Nephron progenitor cell (in vitro differentiated cells): Measurements from ENCODE around the gene SPC24.
A peak's percentile ranks its signal among the peaks of the same experiment; 100 is the strongest.

Experiments
- DNase-seq: peaks from one replicate; pipeline ENCODE4 v3.0.0; 2021
- H3K27ac Mint-ChIP-seq: 2 replicates; pipeline ENCODE4 v1.8.0; 2021; ENCODE audit warnings: mild to moderate bottlenecking, moderate library complexity, mixed read lengths
- H3K27me3 Mint-ChIP-seq: 2 replicates; pipeline ENCODE4 v1.8.0; 2021; ENCODE audit warnings: mild to moderate bottlenecking, low read depth, mixed read lengths; ENCODE audit not compliant: poor library complexity
- H3K36me3 Mint-ChIP-seq: 2 replicates; pipeline ENCODE4 v1.8.0; 2021; ENCODE audit warnings: low read depth, mixed read lengths
- H3K4me1 Mint-ChIP-seq: 2 replicates; pipeline ENCODE4 v1.8.0; 2021; ENCODE audit warnings: mixed read lengths
- H3K4me3 Mint-ChIP-seq: 2 replicates; pipeline ENCODE4 v1.8.0; 2021; ENCODE audit warnings: mild to moderate bottlenecking, moderate library complexity, mixed read lengths
- H3K9me3 Mint-ChIP-seq: 2 replicates; pipeline ENCODE4 v1.8.0; 2021; ENCODE audit warnings: mild to moderate bottlenecking, moderate library complexity, mixed read lengths
- TF ChIP-seq, protein P1 (sequence below): fragments of 200-600 bp; sonication (generic); IDR thresholded peaks from 2 replicates; pipeline ENCODE4 v1.5.0; 2021; ENCODE audit warnings: antibody characterized with exemption

Gene SPC24

DNA sequence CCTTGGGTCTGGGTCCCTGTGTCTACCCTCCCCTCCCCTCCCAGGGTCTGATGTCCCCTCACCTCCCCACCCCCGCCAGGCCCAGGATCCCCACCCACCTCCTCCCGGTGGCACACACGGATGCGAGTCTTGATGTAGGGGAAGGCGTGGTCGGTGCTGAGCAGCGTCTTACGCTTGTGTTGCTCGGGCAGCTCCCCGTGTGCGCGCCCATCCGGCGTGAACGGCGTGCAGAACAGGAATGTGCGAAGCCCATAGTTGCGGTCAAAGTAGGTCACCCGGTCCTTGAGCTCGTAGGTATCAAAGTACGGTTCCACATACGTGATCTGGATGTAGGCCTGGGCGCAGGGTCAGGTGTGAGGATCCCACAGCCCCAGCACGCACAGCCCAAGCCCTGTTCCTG, 46.2 kb upstream of the SPC24 start:
- peaks cover 9% of the 10 kb centered on the region for H3K4me1 Mint-ChIP-seq

GRCh38 chr19:11200931-11201330, 45.3 kb upstream of the SPC24 start:
- peaks cover 14% of the 10 kb centered on the region for H3K4me1 Mint-ChIP-seq

More for the DNA sequence above, 46.2 kb upstream of the SPC24 start:
- Mint-ChIP-seq H3K9me3 (no peaks in the 10 kb centered on the region), H3K4me3 (no peak overlapping the region), H3K27me3 (peaks cover 11% of the 10 kb centered on the region), H3K36me3 (peaks cover 9% of the 10 kb centered on the region), H3K27ac (no peak overlapping the region)
- TF ChIP-seq, protein P1, sequence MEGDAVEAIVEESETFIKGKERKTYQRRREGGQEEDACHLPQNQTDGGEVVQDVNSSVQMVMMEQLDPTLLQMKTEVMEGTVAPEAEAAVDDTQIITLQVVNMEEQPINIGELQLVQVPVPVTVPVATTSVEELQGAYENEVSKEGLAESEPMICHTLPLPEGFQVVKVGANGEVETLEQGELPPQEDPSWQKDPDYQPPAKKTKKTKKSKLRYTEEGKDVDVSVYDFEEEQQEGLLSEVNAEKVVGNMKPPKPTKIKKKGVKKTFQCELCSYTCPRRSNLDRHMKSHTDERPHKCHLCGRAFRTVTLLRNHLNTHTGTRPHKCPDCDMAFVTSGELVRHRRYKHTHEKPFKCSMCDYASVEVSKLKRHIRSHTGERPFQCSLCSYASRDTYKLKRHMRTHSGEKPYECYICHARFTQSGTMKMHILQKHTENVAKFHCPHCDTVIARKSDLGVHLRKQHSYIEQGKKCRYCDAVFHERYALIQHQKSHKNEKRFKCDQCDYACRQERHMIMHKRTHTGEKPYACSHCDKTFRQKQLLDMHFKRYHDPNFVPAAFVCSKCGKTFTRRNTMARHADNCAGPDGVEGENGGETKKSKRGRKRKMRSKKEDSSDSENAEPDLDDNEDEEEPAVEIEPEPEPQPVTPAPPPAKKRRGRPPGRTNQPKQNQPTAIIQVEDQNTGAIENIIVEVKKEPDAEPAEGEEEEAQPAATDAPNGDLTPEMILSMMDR = no peak
- DNase-seq = no peak

GRCh38 chr19:11200015-11200574, 44.5 kb upstream of the SPC24 start:
- Mint-ChIP-seq H3K4me3 (no peak overlapping the region), H3K9me3 (no peaks in the 10 kb centered on the region), H3K27me3 (peaks cover 11% of the 10 kb centered on the region), H3K36me3 (no peaks in the 10 kb centered on the region), H3K4me1 (peaks cover 20% of the 10 kb centered on the region), H3K27ac (no peak overlapping the region)
- TF ChIP-seq, protein P1 = no peak
- no peak for DNase-seq

More at GRCh38 chr19:11200931-11201330, 45.3 kb upstream of the SPC24 start:
- Mint-ChIP-seq H3K27ac (no peak overlapping the region), H3K4me3 (no peak overlapping the region), H3K36me3 (peaks cover 2% of the 10 kb centered on the region), H3K27me3 (peaks cover 11% of the 10 kb centered on the region), H3K9me3 (no peaks in the 10 kb centered on the region)
- TF ChIP-seq, protein P1 = no peak
- DNase-seq = no peak

DNA sequence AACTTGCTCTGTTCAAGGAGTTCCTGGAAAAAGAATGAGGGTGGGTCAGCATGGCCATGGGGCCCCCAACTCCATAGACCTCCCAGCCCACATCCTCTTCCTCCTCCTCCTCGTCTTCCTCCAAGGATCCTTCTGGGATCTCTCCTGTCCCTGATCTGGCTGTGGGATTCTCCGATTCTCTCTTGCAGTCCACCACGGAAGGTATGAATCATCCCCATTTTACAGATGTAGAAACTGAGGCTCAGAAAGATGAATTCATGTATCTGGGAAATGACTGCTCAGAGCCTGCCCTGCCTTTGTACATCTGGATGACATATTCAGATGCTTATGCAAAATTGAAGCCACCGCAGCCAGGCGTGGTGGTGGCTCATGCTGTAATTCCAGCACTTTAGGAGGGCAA, 43.9 kb upstream of the SPC24 start:
- no peaks in the 10 kb centered on the region for H3K9me3 Mint-ChIP-seq
- no peak overlapping the region for H3K4me3 Mint-ChIP-seq
- H3K4me1 Mint-ChIP-seq = peaks cover 20% of the 10 kb centered on the region
- H3K27ac Mint-ChIP-seq = no peak overlapping the region
- no peak for DNase-seq
- peaks cover 11% of the 10 kb centered on the region for H3K27me3 Mint-ChIP-seq
- TF ChIP-seq, protein P1 = no peak
- no peaks in the 10 kb centered on the region for H3K36me3 Mint-ChIP-seq

- peaks cover 11% of the 10 kb centered on the region for H3K27me3 Mint-ChIP-seq
- no peaks in the 10 kb centered on the region for H3K9me3 Mint-ChIP-seq
- H3K27ac Mint-ChIP-seq = no peak overlapping the region
- H3K36me3 Mint-ChIP-seq = no peaks in the 10 kb centered on the region
- no peak for DNase-seq
- peak overlapping the region; percentile 52 for H3K4me3 Mint-ChIP-seq
- H3K4me1 Mint-ChIP-seq = peaks cover 20% of the 10 kb centered on the region
- TF ChIP-seq, protein P1 = no peak
Measured at GRCh38 chr19:11198769-11199424, 43.3 kb upstream of the SPC24 start.

DNA sequence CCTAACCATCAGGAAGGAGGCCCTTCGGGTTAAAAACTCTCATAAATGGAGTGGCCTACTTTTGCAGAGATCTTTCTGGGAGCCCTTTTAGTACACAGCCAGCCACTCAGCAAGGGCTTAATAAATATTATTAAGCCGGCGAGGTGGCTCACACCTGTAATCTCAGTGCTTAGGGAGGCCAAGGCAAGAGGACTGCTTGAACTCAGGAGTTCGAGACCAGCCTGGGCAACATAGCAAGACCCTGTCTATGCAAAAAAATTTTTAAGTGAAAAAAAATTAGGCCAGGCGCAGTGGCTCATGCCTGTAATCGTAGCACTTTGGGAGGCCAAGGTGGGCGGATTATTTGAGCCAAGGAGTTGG, 42.6 kb upstream of the SPC24 start:
- H3K4me3 Mint-ChIP-seq = peak overlapping the region; percentile 80
- peaks cover 7% of the 10 kb centered on the region for H3K27me3 Mint-ChIP-seq
- no peak overlapping the region for H3K27ac Mint-ChIP-seq
- H3K9me3 Mint-ChIP-seq = no peaks in the 10 kb centered on the region
- TF ChIP-seq, protein P1 = no peak
- H3K4me1 Mint-ChIP-seq = peaks cover 14% of the 10 kb centered on the region
- DNase-seq = no peak
- no peaks in the 10 kb centered on the region for H3K36me3 Mint-ChIP-seq
